ENCODE data around the gene RCBTB2.

- TF ChIP-seq POLR2AphosphoS5 (IDR thresholded peaks at IDR 0.05; ENCODE audit: low read depth, low read length) (no peak), POLR2A (IDR thresholded peaks at IDR 0.05; ENCODE audit: low read depth, low read length) (no peak)
Observed at GRCh38 chr13:48477191-48477855, 55.6 kb downstream of the RCBTB2 start.

All from GM12892 (cell line).